ENCODE results near the gene ANK2. TPM values are rescaled to one million over a fixed set of nuclear protein-coding genes. Genes with fewer than 3 reads are reported as not detected.

Gene ANK2
- total and polyA plus RNA-seq, 4 donors = 1.1 to 61.2 (median 12.5) TPM

- no peaks in the 10 kb centered on the region for H3K4me1 ChIP-seq (ENCODE audit: control insufficient read depth in 5 of 5, insufficient read depth in 5 of 5, low read length in 5 of 5)
- H3K36me3 ChIP-seq (ENCODE audit: control insufficient read depth in 4 of 4, insufficient read depth in 4 of 4, low read length in 4 of 4) = peaks cover 0 to 3% (median 3%) of the 10 kb centered on the region in 4 donors
Measured at GRCh38 chr4:113375964-113376666, 326.7 kb downstream of the ANK2 start.

GRCh38 chr4:113378836-113379235, 329.4 kb downstream of the ANK2 start:
- Histone ChIP-seq H3K4me1 (ENCODE audit: control insufficient read depth in 5 of 5, insufficient read depth in 5 of 5, low read length in 5 of 5) (peaks cover 0 to 18% (median 3%) of the 10 kb centered on the region in 5 donors), H3K27ac (ENCODE audit: low read depth in 1 of 2, low read length in 1 of 2) (no peak overlapping the region), H3K27me3 (ENCODE audit: control insufficient read depth in 3 of 3, insufficient read depth in 3 of 3, low read length in 2 of 3) (no peaks in the 10 kb centered on the region), H3K9ac (ENCODE audit: insufficient read depth in 1 of 2, low read length in 2 of 2) (no peak overlapping the region), H3K9me3 (ENCODE audit: control insufficient read depth in 4 of 4, insufficient read depth in 3 of 4, low read length in 3 of 4) (peaks cover 0 to 2% (median 0%) of the 10 kb centered on the region in 4 donors), H3K36me3 (ENCODE audit: control insufficient read depth in 4 of 4, insufficient read depth in 4 of 4, low read length in 4 of 4) (peaks cover 0 to 8% (median 1%) of the 10 kb centered on the region in 4 donors), H3K4me3 (no peak overlapping the region)
- 85 to 91% methylated on average over 1 of the region's 1 CpG for WGBS, 2 donors
- DNase-seq (no peak), ATAC-seq (ENCODE audit: insufficient read depth, low FRiP score) (no peak)
- no peak for TF ChIP-seq CTCF (IDR thresholded peaks at IDR 0.05; ENCODE audit: control extremely low read depth, extremely low read depth)

More at GRCh38 chr4:113375964-113376666, 326.7 kb downstream of the ANK2 start:
- Histone ChIP-seq H3K4me3 (no peak overlapping the region), H3K9ac (ENCODE audit: insufficient read depth in 1 of 2, low read length in 2 of 2) (no peak overlapping the region), H3K27me3 (ENCODE audit: control insufficient read depth in 3 of 3, insufficient read depth in 3 of 3, low read length in 2 of 3) (no peaks in the 10 kb centered on the region), H3K27ac (ENCODE audit: low read depth in 1 of 2, low read length in 1 of 2) (peak overlapping the region in 1 of 2 donors; percentile 42), H3K9me3 (ENCODE audit: control insufficient read depth in 4 of 4, insufficient read depth in 3 of 4, low read length in 3 of 4) (no peaks in the 10 kb centered on the region)
- no peak for ATAC-seq (ENCODE audit: insufficient read depth, low FRiP score)
- TF ChIP-seq CTCF (IDR thresholded peaks at IDR 0.05; ENCODE audit: control extremely low read depth, extremely low read depth) = no peak
- no peak for DNase-seq
- WGBS, 2 donors = 85 to 91% methylated on average over 1 of the region's 1 CpG

GRCh38 chr4:113382704-113383103, 333.3 kb downstream of the ANK2 start:
- no peak for ATAC-seq (ENCODE audit: insufficient read depth, low FRiP score)
- 81 to 82% methylated on average over 1 of the region's 1 CpG for WGBS, 2 donors
- no peaks in the 10 kb centered on the region for H3K27me3 ChIP-seq (ENCODE audit: control insufficient read depth in 3 of 3, insufficient read depth in 3 of 3, low read length in 2 of 3)
- no peak overlapping the region for H3K9ac ChIP-seq (ENCODE audit: insufficient read depth in 1 of 2, low read length in 2 of 2)
- no peak for TF ChIP-seq CTCF (IDR thresholded peaks at IDR 0.05; ENCODE audit: control extremely low read depth, extremely low read depth)
- DNase-seq = no peak
- H3K4me3 ChIP-seq = no peak overlapping the region
- peaks cover 0 to 5% (median 0%) of the 10 kb centered on the region in 4 donors for H3K36me3 ChIP-seq (ENCODE audit: control insufficient read depth in 4 of 4, insufficient read depth in 4 of 4, low read length in 4 of 4)
- peaks cover 0 to 28% (median 9%) of the 10 kb centered on the region in 5 donors for H3K4me1 ChIP-seq (ENCODE audit: control insufficient read depth in 5 of 5, insufficient read depth in 5 of 5, low read length in 5 of 5)
- H3K27ac ChIP-seq (ENCODE audit: low read depth in 1 of 2, low read length in 1 of 2) = peak overlapping the region in 1 of 2 donors; percentile 18
- H3K9me3 ChIP-seq (ENCODE audit: control insufficient read depth in 4 of 4, insufficient read depth in 3 of 4, low read length in 3 of 4) = peaks cover 0 to 2% (median 0%) of the 10 kb centered on the region in 4 donors
